IMR-90 (cell line): Measurements from ENCODE around the gene AOPEP. TPM values are rescaled to one million over a fixed set of nuclear protein-coding genes. Genes with fewer than 3 reads are reported as not detected.

Experiments used
- ATAC-seq: fragments of 200-7000 bp; cut with Tn5 transposase; 2 replicates; pipeline ENCODE4 v1.9.1; 2020; ENCODE audit warnings: low read depth, mild to moderate bottlenecking, moderate library complexity
- BruUV-seq: library from RNA; stranded (reverse); fragments of 400-500 nt; replicated peaks from 2 replicates; lab custom pipeline; 2021; lab: Mats Ljungman, UMichigan
- CTCF ChIA-PET: fragments of 300-600 bp; formaldehyde crosslinking; extraction: SDS; loops from one replicate; lab custom pipeline; 2021; ENCODE audit warnings: antibody characterized with exemption; lab: Yijun Ruan, JAX
- POLR2A ChIA-PET: fragments of 300-600 bp; sonication (Branson Sonifier 250); formaldehyde crosslinking; loops from one replicate; lab custom pipeline; 2022; ENCODE audit warnings: antibody characterized with exemption; ENCODE audit not compliant: unreplicated experiment; lab: Charles Lee
- DNase-seq: peaks from one replicate; pipeline ENCODE4 v3.0.0; 2013
- H2AFZ ChIP-seq: replicated peaks from 2 replicates; pipeline ENCODE3; 2013; ENCODE audit warnings: low read length, mild to moderate bottlenecking; ENCODE audit not compliant: poor library complexity
- H2AK5ac ChIP-seq: 2 replicates; pipeline ENCODE4 v1.6.1; 2013; ENCODE audit warnings: low read depth, low read length, inconsistent platforms
- H2AK9ac ChIP-seq: replicated peaks from 2 replicates; pipeline ENCODE3; 2013; ENCODE audit warnings: mild to moderate bottlenecking, low read depth, low read length, moderate library complexity; ENCODE audit not compliant: poor library complexity
- H2BK120ac ChIP-seq: 2 replicates; pipeline ENCODE4 v1.6.1; 2013; ENCODE audit warnings: low read depth, low read length, inconsistent platforms
- H2BK15ac ChIP-seq: 3 replicates; pipeline ENCODE4 v1.6.1; 2013; ENCODE audit warnings: low read depth, low read length, inconsistent platforms
- H2BK20ac ChIP-seq: 2 replicates; pipeline ENCODE4 v1.6.1; 2013; ENCODE audit warnings: low read depth, mild to moderate bottlenecking, inconsistent platforms, low read length, moderate library complexity
- H2BK5ac ChIP-seq: 2 replicates; pipeline ENCODE4 v1.6.1; 2013; ENCODE audit warnings: mild to moderate bottlenecking, low read depth, low read length, inconsistent platforms; ENCODE audit not compliant: poor library complexity, severe bottlenecking
- H3K14ac ChIP-seq: replicated peaks from 2 replicates; pipeline ENCODE4 v1.6.1; 2013; ENCODE audit warnings: low read depth, low read length, inconsistent platforms
- H3K18ac ChIP-seq: 2 replicates; pipeline ENCODE4 v1.6.1; 2013; ENCODE audit warnings: low read depth, low read length, control low read depth
- H3K23ac ChIP-seq: 2 replicates; pipeline ENCODE4 v1.6.1; 2013; ENCODE audit warnings: low read depth, low read length, inconsistent platforms
- H3K27ac ChIP-seq: 2 replicates; pipeline ENCODE4 v1.5.1; 2013; ENCODE audit warnings: mild to moderate bottlenecking, control low read depth, low read length; ENCODE audit not compliant: insufficient read depth
- H3K27me3 ChIP-seq: 2 replicates; pipeline ENCODE4 v1.6.1; 2013; ENCODE audit warnings: low read length; ENCODE audit not compliant: control insufficient read depth, insufficient read depth
- H3K36me3 ChIP-seq: 2 replicates; pipeline ENCODE4 v1.6.1; 2013; ENCODE audit warnings: low read length, mixed read lengths; ENCODE audit not compliant: control insufficient read depth, insufficient read depth
- H3K4ac ChIP-seq: 2 replicates; pipeline ENCODE4 v1.6.1; 2013; ENCODE audit warnings: low read depth, low read length, inconsistent platforms
- H3K4me1 ChIP-seq: 2 replicates; pipeline ENCODE4 v1.6.1; 2013; ENCODE audit warnings: low read length, mixed read lengths; ENCODE audit not compliant: control insufficient read depth, insufficient read depth
- H3K4me2 ChIP-seq: 2 replicates; pipeline ENCODE4 v1.6.1; 2013; ENCODE audit warnings: low read depth, mild to moderate bottlenecking, control low read depth, low read length, moderate library complexity
- H3K4me3 ChIP-seq: 2 replicates; pipeline ENCODE4 v1.5.1; 2013; ENCODE audit warnings: low read depth, mild to moderate bottlenecking, control low read depth, low read length, moderate library complexity; ENCODE audit not compliant: insufficient read depth
- H3K56ac ChIP-seq: 2 replicates; pipeline ENCODE4 v1.6.1; 2013; ENCODE audit warnings: low read length, inconsistent platforms; ENCODE audit not compliant: insufficient read depth; ENCODE audit errors: extremely low read depth
- H3K79me1 ChIP-seq, 2 experiments: 2 replicates each; pipeline ENCODE4 v1.6.1; 2013; ENCODE audit warnings: low read length in 2 of 2, inconsistent platforms in 1 of 2, low read depth in 1 of 2
- H3K9ac ChIP-seq: 2 replicates; pipeline ENCODE4 v1.6.1; 2013; ENCODE audit warnings: low read depth, low read length, control low read depth
- H3K9me1 ChIP-seq: 2 replicates; pipeline ENCODE4 v1.6.1; 2013; ENCODE audit warnings: low read length, inconsistent platforms; ENCODE audit not compliant: insufficient read depth
- H3K9me3 ChIP-seq: 2 replicates; pipeline ENCODE4 v1.6.1; 2013; ENCODE audit warnings: low read length; ENCODE audit not compliant: control insufficient read depth, insufficient read depth
- H4K20me1 ChIP-seq: 2 replicates; pipeline ENCODE4 v1.6.1; 2013; ENCODE audit warnings: low read length, inconsistent platforms; ENCODE audit not compliant: insufficient read depth
- H4K5ac ChIP-seq: 2 replicates; pipeline ENCODE4 v1.6.1; 2013; ENCODE audit warnings: mild to moderate bottlenecking, low read depth, low read length, control low read depth
- H4K8ac ChIP-seq, 2 experiments: 2 replicates each; pipeline ENCODE4 v1.6.1; 2013; ENCODE audit warnings: low read depth in 2 of 2, low read length in 2 of 2, control low read depth in 1 of 2, inconsistent platforms in 1 of 2
- H4K91ac ChIP-seq: 2 replicates; pipeline ENCODE4 v1.6.1; 2013; ENCODE audit warnings: low read depth, low read length, inconsistent platforms; ENCODE audit not compliant: insufficient read depth
- BHLHE40 ChIP-seq: fragments of 150-350 bp; IDR thresholded peaks from 2 replicates; pipeline ENCODE4 v1.6.1; 2016; ENCODE audit warnings: mild to moderate bottlenecking, low read depth, low read length
- CEBPB ChIP-seq: IDR thresholded peaks from 2 replicates; pipeline ENCODE4 v1.6.1; 2012; ENCODE audit warnings: low read depth, low read length, improper control_type of control experiment
- CHD1 ChIP-seq: IDR thresholded peaks from 2 replicates; pipeline ENCODE4 v1.6.1; 2012; ENCODE audit warnings: low read depth, low read length, improper control_type of control experiment
- CTCF ChIP-seq: conservative IDR thresholded peaks from 2 replicates; pipeline ENCODE4 v1.5.1; 2012; ENCODE audit warnings: mild to moderate bottlenecking, low read depth, low read length, improper control_type of control experiment
- ELK1 ChIP-seq: fragments of 150-350 bp; IDR thresholded peaks from 2 replicates; pipeline ENCODE4 v1.6.1; 2016; ENCODE audit warnings: low read depth, mild to moderate bottlenecking, low read length, moderate library complexity, borderline replicate concordance
- FOS ChIP-seq: fragments of 150-350 bp; IDR thresholded peaks from 2 replicates; pipeline ENCODE4 v1.6.1; 2016; ENCODE audit warnings: low read depth, low read length
- MAFK ChIP-seq: IDR thresholded peaks from 2 replicates; pipeline ENCODE4 v1.6.1; 2012; ENCODE audit warnings: low read depth, low read length, improper control_type of control experiment
- MAZ ChIP-seq: IDR thresholded peaks from 2 replicates; pipeline ENCODE4 v1.6.1; 2012; ENCODE audit warnings: low read depth, mild to moderate bottlenecking, low read length, improper control_type of control experiment, moderate library complexity, borderline replicate concordance
- MXI1 ChIP-seq: IDR thresholded peaks from 2 replicates; pipeline ENCODE4 v1.6.1; 2012; ENCODE audit warnings: low read depth, mild to moderate bottlenecking, low read length, moderate library complexity, borderline replicate concordance
- NFE2L2 ChIP-seq: fragments of 150-350 bp; IDR thresholded peaks from 2 replicates; pipeline ENCODE4 v1.6.1; 2016; ENCODE audit warnings: low read depth, mild to moderate bottlenecking, low read length
- POLR2A ChIP-seq: IDR thresholded peaks from 2 replicates; pipeline ENCODE4 v1.6.1; 2012; ENCODE audit warnings: mild to moderate bottlenecking, low read depth, low read length
- RAD21 ChIP-seq: IDR thresholded peaks from 2 replicates; pipeline ENCODE4 v1.6.1; 2012; ENCODE audit warnings: low read length, improper control_type of control experiment
- RCOR1 ChIP-seq: IDR thresholded peaks from 2 replicates; pipeline ENCODE4 v1.6.1; 2012; ENCODE audit warnings: mild to moderate bottlenecking, low read length, improper control_type of control experiment; ENCODE audit not compliant: insufficient replicate concordance
- RFX5 ChIP-seq: IDR thresholded peaks from 2 replicates; pipeline ENCODE4 v1.8.0; 2012; ENCODE audit warnings: low read depth, mild to moderate bottlenecking, low read length, moderate library complexity
- SMC3 ChIP-seq: fragments of 150-350 bp; IDR thresholded peaks from 2 replicates; pipeline ENCODE4 v1.6.1; 2016; ENCODE audit warnings: low read depth, mild to moderate bottlenecking, antibody characterized with exemption, low read length, moderate library complexity
- WGBS, 2 experiments: methylation state at CpG; one replicate each; pipeline versions ENCODE4 v1.1.5 to v1.1.7; 2013; ENCODE audit warnings: missing lambda C conversion rate in 2 of 2; ENCODE audit not compliant: insufficient read length in 1 of 2; ENCODE audit errors: extremely low coverage in 2 of 2; 5-methylcytosine and 5-hydroxymethylcytosine counted together
- dilution Hi-C: fragments of 300-500 bp; cut with HindIII; formaldehyde crosslinking; loops from one replicate; pipeline ENCODE4 v1.14.3; 2018; ENCODE audit warnings: low sequenced_read_pairs; ENCODE audit not compliant: unreplicated experiment
- in situ Hi-C: fragments of 300-500 bp; cut with MboI; formaldehyde crosslinking; loops from 3 replicates; pipeline ENCODE4 v1.14.3; 2019; ENCODE audit warnings: low sequenced_read_pairs, inconsistent platforms, mixed read lengths
- intact Hi-C: fragments of 100-400 bp; cut with micrococcal nuclease; formaldehyde crosslinking; loops from 2 replicates; pipeline ENCODE4 v1.10.0; 2022
- polyA plus RNA-seq, 3 experiments: library from polyadenylated mRNA; depleted of rRNA; stranded (reverse); fragments of >200 nt; gene quantifications; 2 replicates each; pipeline ENCODE4 v1.2.3, GENCODE V29; 2012; ENCODE audit warnings: low replicate concordance in 1 of 3
- total RNA-seq: library from RNA; depleted of rRNA; stranded (reverse); fragments of >200 nt; gene quantifications from 2 replicates; pipeline ENCODE4 v1.2.3, GENCODE V29; 2012
- TF ChIP-seq, protein P1 (sequence below): fragments of 150-350 bp; IDR thresholded peaks from 2 replicates; pipeline ENCODE4 v1.6.1; 2017; ENCODE audit warnings: mild to moderate bottlenecking, antibody characterized with exemption, low read length, low read depth

Gene AOPEP
- total and polyA plus RNA-seq, 2 of the 4 experiments (the other 2 are of a cell fraction), result 34.9 to 38.7 TPM

GRCh38 chr9:94690344-94690743 lies 36.2 kb upstream of the AOPEP start:
- DNase-seq, result no peak
- ATAC-seq, result no peak
- Histone ChIP-seq H2BK5ac (no peak overlapping the region), H4K91ac (no peak overlapping the region), H2AFZ (no peak overlapping the region), H3K4me1 (no peaks in the 10 kb centered on the region), H3K27ac (no peak overlapping the region), H3K18ac (no peak overlapping the region), H3K14ac (no peak overlapping the region), H2AK5ac (no peak overlapping the region), H3K9me3 (peaks cover 2% of the 10 kb centered on the region; the same call in 1 of the 2 replicates), H3K4me3 (no peak overlapping the region), H4K20me1 (no peaks in the 10 kb centered on the region), H3K27me3 (peaks cover 18% of the 10 kb centered on the region), H3K9ac (no peak overlapping the region), H3K79me1 (no peaks in the 10 kb centered on the region), H2BK15ac (no peak overlapping the region), H2BK20ac (no peak overlapping the region), H3K9me1 (no peaks in the 10 kb centered on the region), H3K36me3 (no peaks in the 10 kb centered on the region), H2BK120ac (no peak overlapping the region), H4K5ac (no peak overlapping the region), H4K8ac (no peak overlapping the region), H3K56ac (no peak overlapping the region), H2AK9ac (no peak overlapping the region), H3K23ac (no peak overlapping the region), H3K4me2 (no peak overlapping the region), H3K4ac (no peak overlapping the region)
- TF ChIP-seq SMC3 (no peak), POLR2A (no peak), RAD21 (no peak), MXI1 (no peak), CHD1 (no peak), BHLHE40 (no peak), MAFK (no peak), RFX5 (no peak), MAZ (no peak), FOS (no peak), CEBPB (no peak), RCOR1 (no peak), CTCF (no peak), NFE2L2 (no peak), ELK1 (no peak)
- TF ChIP-seq, protein P1, sequence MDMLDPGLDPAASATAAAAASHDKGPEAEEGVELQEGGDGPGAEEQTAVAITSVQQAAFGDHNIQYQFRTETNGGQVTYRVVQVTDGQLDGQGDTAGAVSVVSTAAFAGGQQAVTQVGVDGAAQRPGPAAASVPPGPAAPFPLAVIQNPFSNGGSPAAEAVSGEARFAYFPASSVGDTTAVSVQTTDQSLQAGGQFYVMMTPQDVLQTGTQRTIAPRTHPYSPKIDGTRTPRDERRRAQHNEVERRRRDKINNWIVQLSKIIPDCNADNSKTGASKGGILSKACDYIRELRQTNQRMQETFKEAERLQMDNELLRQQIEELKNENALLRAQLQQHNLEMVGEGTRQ, result no peak
- in situ Hi-C loops (no loop called here), dilution Hi-C loops (no loop called here), intact Hi-C loops (no loop called here)
- no TSS peak for BruUV-seq
- ChIA-PET POLR2A (no interaction called here), CTCF (no interaction called here)
- 74% methylated on average over 5 of the region's 9 CpGs; no CpG with 5 or more reads in 1 of the 2 experiments for WGBS, 2 experiments
